ENCODE data around the gene PKNOX2. TPM values are rescaled to one million over a fixed set of nuclear protein-coding genes. Genes with fewer than 3 reads are reported as not detected.

PKNOX2 gene
- total RNA-seq, 4 donors from 2014 or later = 0.27 to 4.8 (median 0.75) TPM; not detected in 1

- no peak for DNase-seq
- intact Hi-C loops (cut with DNase I; ENCODE audit: low total_unique reads) (no loop called here), in situ Hi-C loops (cut with MboI; ENCODE audit: low pct_ligation_motif_present in 1 of 4, low pct_unique_long_range_greater_than_20kb in 1 of 4, low sequenced_read_pairs in 3 of 4) (no loop called here)
- H3K4me1 ChIP-seq = peaks cover 2 to 4% (median 3%) of the 10 kb centered on the region in 4 donors
- H3K36me3 ChIP-seq = no peaks in the 10 kb centered on the region
- 79% methylated on average over 17 of the region's 17 CpGs; no CpG with 5 or more reads in 1 of the 2 donors for WGBS, 2 donors (ENCODE audit: low coverage in 1 of 2)
- H3K9me3 ChIP-seq = no peaks in the 10 kb centered on the region
- TF ChIP-seq CTCF (IDR thresholded peaks at IDR 0.05) (no peak), EP300 (IDR thresholded peaks at IDR 0.05; ENCODE audit: low read depth) (no peak), POLR2A (IDR thresholded peaks at IDR 0.05) (no peak), POLR2AphosphoS5 (IDR thresholded peaks at IDR 0.05) (no peak)
- H3K4me3 ChIP-seq = no peak overlapping the region
- H3K27ac ChIP-seq = no peak overlapping the region
- H3K27me3 ChIP-seq = no peaks in the 10 kb centered on the region
Measured at GRCh38 chr11:125314276-125315078, 149.9 kb downstream of the PKNOX2 start.

- Histone ChIP-seq H3K4me1 (peaks cover 2 to 4% (median 3%) of the 10 kb centered on the region in 4 donors), H3K27me3 (no peaks in the 10 kb centered on the region), H3K4me3 (no peak overlapping the region), H3K36me3 (no peaks in the 10 kb centered on the region), H3K27ac (no peak overlapping the region), H3K9me3 (no peaks in the 10 kb centered on the region)
- DNase-seq = no peak
- TF ChIP-seq POLR2AphosphoS5 (IDR thresholded peaks at IDR 0.05) (no peak), EP300 (IDR thresholded peaks at IDR 0.05; ENCODE audit: low read depth) (no peak), CTCF (IDR thresholded peaks at IDR 0.05) (no peak), POLR2A (IDR thresholded peaks at IDR 0.05) (no peak)
- in situ Hi-C loops (cut with MboI; ENCODE audit: low pct_ligation_motif_present in 1 of 4, low pct_unique_long_range_greater_than_20kb in 1 of 4, low sequenced_read_pairs in 3 of 4) = no loop called here
- intact Hi-C loops (cut with DNase I; ENCODE audit: low total_unique reads) = no loop called here
- WGBS, 2 donors (ENCODE audit: low coverage in 1 of 2) = 50 to 59% methylated on average over 4 to 7 of the region's 7 CpGs
Measured at GRCh38 chr11:125315079-125315740, 150.7 kb downstream of the PKNOX2 start.

- no peak for DNase-seq
- Histone ChIP-seq H3K27me3 (no peaks in the 10 kb centered on the region), H3K9me3 (no peaks in the 10 kb centered on the region), H3K4me1 (peaks cover 2 to 4% (median 3%) of the 10 kb centered on the region in 4 donors), H3K36me3 (no peaks in the 10 kb centered on the region), H3K27ac (no peak overlapping the region), H3K4me3 (no peak overlapping the region)
- intact Hi-C loops (cut with DNase I; ENCODE audit: low total_unique reads) (no loop called here), in situ Hi-C loops (cut with MboI; ENCODE audit: low pct_ligation_motif_present in 1 of 4, low pct_unique_long_range_greater_than_20kb in 1 of 4, low sequenced_read_pairs in 3 of 4) (no loop called here)
- 60 to 100% methylated on average over 1 to 2 of the region's 2 CpGs for WGBS, 2 donors (ENCODE audit: low coverage in 1 of 2)
- TF ChIP-seq CTCF (IDR thresholded peaks at IDR 0.05) (no peak), POLR2A (IDR thresholded peaks at IDR 0.05) (no peak), POLR2AphosphoS5 (IDR thresholded peaks at IDR 0.05) (no peak), EP300 (IDR thresholded peaks at IDR 0.05; ENCODE audit: low read depth) (no peak)
Measured at GRCh38 chr11:125317416-125317815, 152.9 kb downstream of the PKNOX2 start.

- Histone ChIP-seq H3K27ac (no peak overlapping the region), H3K27me3 (no peaks in the 10 kb centered on the region), H3K9me3 (no peaks in the 10 kb centered on the region), H3K4me3 (no peak overlapping the region), H3K36me3 (no peaks in the 10 kb centered on the region), H3K4me1 (peaks cover 2 to 4% (median 3%) of the 10 kb centered on the region in 4 donors)
- in situ Hi-C loops (cut with MboI; ENCODE audit: low pct_ligation_motif_present in 1 of 4, low pct_unique_long_range_greater_than_20kb in 1 of 4, low sequenced_read_pairs in 3 of 4) = no loop called here
- TF ChIP-seq EP300 (IDR thresholded peaks at IDR 0.05; ENCODE audit: low read depth) (no peak), CTCF (IDR thresholded peaks at IDR 0.05) (no peak), POLR2A (IDR thresholded peaks at IDR 0.05) (no peak), POLR2AphosphoS5 (IDR thresholded peaks at IDR 0.05) (no peak)
- intact Hi-C loops (cut with DNase I; ENCODE audit: low total_unique reads) = no loop called here
- no peak for DNase-seq
- 96% methylated on average over 1 of the region's 1 CpG; no CpG with 5 or more reads in 1 of the 2 donors for WGBS, 2 donors (ENCODE audit: low coverage in 1 of 2)
Measured at GRCh38 chr11:125319649-125320048, 155.1 kb downstream of the PKNOX2 start.

Data from transverse colon (tissue), 4 donors.